ENCODE measurements around the gene MBIP. TPM values are rescaled to one million over a fixed set of nuclear protein-coding genes. Genes with fewer than 3 reads are reported as not detected.

The MBIP gene
- total RNA-seq, 1 donor from 2014 or later, result 26.7 TPM

DNA sequence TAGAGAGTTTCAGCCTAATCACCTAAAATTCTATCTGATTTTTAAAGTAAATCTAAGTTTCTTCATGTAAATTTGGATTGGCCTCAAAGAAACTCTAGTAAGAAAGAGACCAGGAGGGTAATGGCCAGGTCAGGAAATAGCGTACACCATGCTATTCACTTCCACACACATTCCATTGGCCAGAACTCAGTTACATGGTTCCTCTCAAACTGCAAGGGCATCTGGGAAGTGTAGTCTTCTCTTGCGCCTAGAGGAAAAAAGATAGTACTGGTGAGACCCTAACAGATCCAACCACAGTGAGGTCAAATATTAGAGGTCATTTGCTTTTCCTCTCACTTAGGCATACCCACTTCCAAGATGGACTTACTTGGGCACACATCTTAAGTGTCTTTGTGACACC, 39.1 kb downstream of the MBIP start:
- H3K27me3 Mint-ChIP-seq (ENCODE audit: unreplicated experiment), result peaks cover 3% of the 10 kb centered on the region
- H3K9me3 Mint-ChIP-seq (ENCODE audit: unreplicated experiment), result no peaks in the 10 kb centered on the region
- no peak overlapping the region for H3K4me3 Mint-ChIP-seq (ENCODE audit: unreplicated experiment)
- TF ChIP-seq, protein P1, sequence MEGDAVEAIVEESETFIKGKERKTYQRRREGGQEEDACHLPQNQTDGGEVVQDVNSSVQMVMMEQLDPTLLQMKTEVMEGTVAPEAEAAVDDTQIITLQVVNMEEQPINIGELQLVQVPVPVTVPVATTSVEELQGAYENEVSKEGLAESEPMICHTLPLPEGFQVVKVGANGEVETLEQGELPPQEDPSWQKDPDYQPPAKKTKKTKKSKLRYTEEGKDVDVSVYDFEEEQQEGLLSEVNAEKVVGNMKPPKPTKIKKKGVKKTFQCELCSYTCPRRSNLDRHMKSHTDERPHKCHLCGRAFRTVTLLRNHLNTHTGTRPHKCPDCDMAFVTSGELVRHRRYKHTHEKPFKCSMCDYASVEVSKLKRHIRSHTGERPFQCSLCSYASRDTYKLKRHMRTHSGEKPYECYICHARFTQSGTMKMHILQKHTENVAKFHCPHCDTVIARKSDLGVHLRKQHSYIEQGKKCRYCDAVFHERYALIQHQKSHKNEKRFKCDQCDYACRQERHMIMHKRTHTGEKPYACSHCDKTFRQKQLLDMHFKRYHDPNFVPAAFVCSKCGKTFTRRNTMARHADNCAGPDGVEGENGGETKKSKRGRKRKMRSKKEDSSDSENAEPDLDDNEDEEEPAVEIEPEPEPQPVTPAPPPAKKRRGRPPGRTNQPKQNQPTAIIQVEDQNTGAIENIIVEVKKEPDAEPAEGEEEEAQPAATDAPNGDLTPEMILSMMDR (IDR thresholded peaks at IDR 0.05; ENCODE audit: partially characterized antibody, unreplicated experiment), result no peak
- no peak overlapping the region for H3K27ac Mint-ChIP-seq (ENCODE audit: unreplicated experiment)
- no peaks in the 10 kb centered on the region for H3K4me1 Mint-ChIP-seq (ENCODE audit: low read depth, unreplicated experiment)
- no peaks in the 10 kb centered on the region for H3K36me3 Mint-ChIP-seq (ENCODE audit: unreplicated experiment)
- no peak for DNase-seq

DNA sequence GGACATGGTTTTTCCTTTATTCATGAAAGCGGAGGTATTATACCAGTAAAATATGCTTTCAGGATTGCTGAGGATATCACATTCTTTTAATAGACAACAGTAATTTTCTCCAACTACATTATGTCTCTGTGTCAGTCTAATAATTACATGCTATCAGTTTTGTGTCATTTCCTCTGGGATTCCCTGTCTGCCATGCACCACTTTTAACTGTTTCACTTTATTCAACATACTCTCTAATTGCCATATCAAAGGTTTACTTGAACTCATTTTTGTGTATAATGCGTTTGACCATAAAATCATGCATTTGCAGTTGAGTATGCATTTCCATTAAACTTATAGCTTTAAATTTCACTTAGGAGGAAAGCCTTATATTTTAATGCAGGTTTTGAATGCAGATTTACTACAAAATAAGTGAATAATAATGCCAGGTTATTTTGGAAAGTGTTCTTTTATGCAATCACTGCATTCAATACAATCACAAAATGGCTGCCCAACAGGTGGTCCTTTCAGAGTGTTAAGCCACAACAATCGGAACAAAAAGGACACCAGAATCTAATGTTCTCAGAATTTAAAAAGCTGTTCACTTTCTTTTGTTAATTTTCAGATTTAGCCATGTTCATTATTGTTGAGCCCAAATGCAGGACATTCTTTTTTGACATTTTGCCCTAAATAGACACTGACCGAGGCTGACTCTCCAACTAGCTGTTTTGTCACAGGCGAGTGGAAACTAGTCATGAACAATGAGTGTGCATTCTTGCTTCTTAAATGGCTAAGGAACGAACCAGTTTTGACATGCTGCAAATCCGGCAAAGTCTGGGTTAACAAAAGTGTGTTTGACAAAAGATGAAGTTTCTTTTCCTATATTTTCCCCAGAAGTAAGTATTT, 40.9 kb downstream of the MBIP start:
- DNase-seq, result no peak
- no peaks in the 10 kb centered on the region for H3K9me3 Mint-ChIP-seq (ENCODE audit: unreplicated experiment)
- TF ChIP-seq, protein P1 (IDR thresholded peaks at IDR 0.05; ENCODE audit: partially characterized antibody, unreplicated experiment), result no peak
- H3K4me1 Mint-ChIP-seq (ENCODE audit: low read depth, unreplicated experiment), result no peaks in the 10 kb centered on the region
- H3K36me3 Mint-ChIP-seq (ENCODE audit: unreplicated experiment), result no peaks in the 10 kb centered on the region
- no peak overlapping the region for H3K27ac Mint-ChIP-seq (ENCODE audit: unreplicated experiment)
- peaks cover 2% of the 10 kb centered on the region for H3K27me3 Mint-ChIP-seq (ENCODE audit: unreplicated experiment)
- H3K4me3 Mint-ChIP-seq (ENCODE audit: unreplicated experiment), result no peak overlapping the region

DNA sequence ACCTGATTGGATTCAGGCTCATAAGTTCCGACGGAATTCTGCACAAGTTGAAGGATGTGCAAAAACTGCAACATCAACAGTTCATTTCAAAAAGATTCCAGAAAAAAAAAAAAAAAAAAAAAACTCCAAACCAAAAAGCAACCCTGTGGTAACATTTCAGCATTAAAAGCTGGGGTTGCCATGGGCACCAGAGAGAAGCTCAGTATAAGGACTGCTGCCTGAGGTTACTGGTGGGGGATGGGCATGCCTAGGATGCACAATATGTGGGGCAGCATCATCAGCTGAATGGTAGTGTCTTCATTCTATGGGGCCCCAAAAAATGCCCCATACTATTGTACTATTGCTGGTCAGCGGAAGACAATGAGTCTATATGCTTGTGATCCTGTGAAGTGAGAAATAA, 44.7 kb downstream of the MBIP start:
- no peak overlapping the region for H3K4me3 Mint-ChIP-seq (ENCODE audit: unreplicated experiment)
- DNase-seq, result no peak
- H3K36me3 Mint-ChIP-seq (ENCODE audit: unreplicated experiment), result no peaks in the 10 kb centered on the region
- H3K9me3 Mint-ChIP-seq (ENCODE audit: unreplicated experiment), result peaks cover 2% of the 10 kb centered on the region
- peaks cover 10% of the 10 kb centered on the region for H3K27me3 Mint-ChIP-seq (ENCODE audit: unreplicated experiment)
- H3K27ac Mint-ChIP-seq (ENCODE audit: unreplicated experiment), result no peak overlapping the region
- TF ChIP-seq, protein P1 (IDR thresholded peaks at IDR 0.05; ENCODE audit: partially characterized antibody, unreplicated experiment), result no peak
- H3K4me1 Mint-ChIP-seq (ENCODE audit: low read depth, unreplicated experiment), result peaks cover 2% of the 10 kb centered on the region

DNA sequence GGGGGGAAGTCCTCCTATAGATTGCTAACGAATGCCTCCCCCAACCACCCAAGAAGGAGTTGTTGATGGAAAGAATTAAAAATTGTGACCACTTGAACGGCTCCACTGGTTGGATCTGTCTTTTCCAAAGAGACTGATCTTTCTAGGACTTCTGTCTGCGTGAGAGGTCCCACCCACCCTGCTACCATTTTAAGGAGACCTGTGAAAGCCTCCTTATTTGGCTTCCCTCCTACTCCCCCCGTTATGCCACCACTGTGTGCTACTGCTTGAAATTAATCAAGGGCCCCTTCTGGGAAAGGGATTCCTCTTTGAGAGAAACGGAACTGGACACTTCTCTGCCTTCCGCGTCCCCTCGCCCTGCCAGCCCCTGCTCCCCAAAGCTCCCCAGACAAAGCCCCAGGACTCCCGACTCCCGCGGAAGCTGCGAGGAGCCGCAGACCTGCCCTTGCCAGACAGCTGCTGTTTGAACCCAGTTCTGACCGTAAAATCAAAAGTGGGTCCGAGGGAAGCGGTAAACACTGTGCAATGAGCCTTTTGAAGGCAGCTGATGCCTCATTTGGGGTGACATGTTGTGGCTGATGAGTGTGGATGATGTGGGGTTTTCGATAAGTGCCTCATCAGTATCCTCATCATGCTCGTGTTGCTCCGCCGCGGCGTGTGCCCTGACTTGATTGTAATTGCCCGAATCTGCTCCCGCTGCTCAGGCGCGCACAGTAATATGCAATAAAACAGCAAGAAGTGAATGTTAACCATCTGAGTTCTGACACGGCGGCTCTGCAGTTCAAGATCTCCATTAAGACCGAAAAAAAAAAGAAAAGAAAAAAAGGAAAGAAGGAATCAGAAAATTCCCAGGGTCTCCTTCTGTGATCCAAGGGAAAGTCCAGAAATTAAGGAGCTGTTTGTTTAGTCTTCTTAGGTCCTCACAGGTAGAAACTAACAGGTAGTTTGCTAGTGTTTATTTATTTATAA, 48.2 kb downstream of the MBIP start:
- peak; percentile 28 for DNase-seq
- H3K36me3 Mint-ChIP-seq (ENCODE audit: unreplicated experiment), result no peaks in the 10 kb centered on the region
- H3K4me1 Mint-ChIP-seq (ENCODE audit: low read depth, unreplicated experiment), result peaks cover 15% of the 10 kb centered on the region
- peaks cover 10% of the 10 kb centered on the region for H3K27me3 Mint-ChIP-seq (ENCODE audit: unreplicated experiment)
- peak overlapping the region; percentile 79 for H3K4me3 Mint-ChIP-seq (ENCODE audit: unreplicated experiment)
- no peak overlapping the region for H3K27ac Mint-ChIP-seq (ENCODE audit: unreplicated experiment)
- H3K9me3 Mint-ChIP-seq (ENCODE audit: unreplicated experiment), result peaks cover 4% of the 10 kb centered on the region
- TF ChIP-seq, protein P1 (IDR thresholded peaks at IDR 0.05; ENCODE audit: partially characterized antibody, unreplicated experiment), result no peak
